HG03139 (cell line): ENCODE results near the gene STMP1.

Experiments
- ATAC-seq: cut with Tn5 transposase; IDR thresholded peaks from one replicate; pipeline ENCODE4 v1.9.1; 2021; ENCODE audit not compliant: unreplicated experiment

The STMP1 gene

DNA sequence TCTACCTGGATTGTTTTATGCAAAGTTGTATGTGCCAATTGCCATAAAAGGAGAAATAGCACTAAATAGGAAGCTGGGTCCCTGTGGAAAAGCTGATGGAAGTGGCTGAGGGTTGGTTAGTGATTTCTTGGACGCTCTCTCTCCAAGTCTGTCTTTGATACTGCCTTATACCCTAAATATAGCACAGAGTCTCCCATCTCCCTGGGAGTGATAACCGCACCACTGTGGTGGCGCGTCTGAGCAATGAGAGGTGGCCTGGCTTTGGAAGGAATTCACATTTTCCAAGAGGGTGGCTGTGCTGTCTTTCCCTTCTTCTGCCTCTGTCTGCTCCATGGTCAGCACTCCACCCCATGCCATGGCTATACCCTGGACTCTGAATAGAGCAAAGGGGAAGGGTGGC, 31.2 kb downstream of the STMP1 start:
- no peak for ATAC-seq

GRCh38 chr7:135697276-135698049, 35.1 kb downstream of the STMP1 start:
- ATAC-seq, result no peak

DNA sequence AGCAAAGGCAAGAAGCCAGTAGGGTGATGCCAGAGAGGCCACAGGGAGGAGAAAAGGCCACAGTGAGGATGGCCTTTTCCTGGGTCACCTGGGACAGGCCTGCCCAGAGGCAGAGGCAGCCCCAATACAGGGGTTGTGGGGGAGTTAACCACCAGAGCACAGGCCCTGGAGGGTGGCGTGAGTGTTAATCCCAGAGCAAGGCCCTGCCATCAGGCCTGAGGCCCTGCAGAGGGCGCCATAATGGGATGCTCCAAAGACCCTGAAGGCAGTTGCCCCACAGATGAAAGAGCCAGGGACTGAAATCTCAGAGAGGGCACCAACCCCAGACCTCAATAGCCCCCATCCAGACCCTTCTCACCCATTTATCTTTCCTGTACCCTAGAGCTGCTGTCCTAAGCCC, 41.8 kb downstream of the STMP1 start:
- no peak for ATAC-seq

GRCh38 chr7:135704698-135705097, 42.4 kb downstream of the STMP1 start:
- ATAC-seq, result no peak

GRCh38 chr7:135706038-135706742, 43.9 kb downstream of the STMP1 start:
- ATAC-seq, result no peak

- no peak for ATAC-seq
These were observed 44.7 kb downstream of the STMP1 start for GRCh38 chr7:135706858-135707569.

- no peak for ATAC-seq
These were observed 45.3 kb downstream of the STMP1 start for GRCh38 chr7:135707570-135707966.

DNA sequence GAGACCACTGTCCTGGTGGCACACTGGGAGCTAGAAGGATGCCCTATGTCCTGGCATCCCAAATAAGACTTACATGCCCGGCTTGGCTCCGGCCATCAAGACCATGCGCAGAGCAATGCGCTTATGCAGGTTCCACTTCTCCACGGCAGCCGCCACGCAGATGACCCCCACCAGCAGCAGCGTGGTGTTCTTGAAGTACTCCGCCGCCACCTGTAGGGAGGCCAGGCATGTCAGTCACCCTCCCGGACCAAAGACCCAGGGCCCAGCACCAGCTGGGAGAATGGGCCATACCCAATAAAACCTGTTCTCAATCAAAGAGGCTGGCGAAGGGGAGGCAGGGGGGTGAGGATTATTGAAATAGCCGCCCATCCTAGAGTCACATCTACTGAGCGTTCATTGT, 45.7 kb downstream of the STMP1 start:
- ATAC-seq, result no peak

- ATAC-seq, result no peak
These were observed 47.2 kb downstream of the STMP1 start for GRCh38 chr7:135709508-135709907.

DNA sequence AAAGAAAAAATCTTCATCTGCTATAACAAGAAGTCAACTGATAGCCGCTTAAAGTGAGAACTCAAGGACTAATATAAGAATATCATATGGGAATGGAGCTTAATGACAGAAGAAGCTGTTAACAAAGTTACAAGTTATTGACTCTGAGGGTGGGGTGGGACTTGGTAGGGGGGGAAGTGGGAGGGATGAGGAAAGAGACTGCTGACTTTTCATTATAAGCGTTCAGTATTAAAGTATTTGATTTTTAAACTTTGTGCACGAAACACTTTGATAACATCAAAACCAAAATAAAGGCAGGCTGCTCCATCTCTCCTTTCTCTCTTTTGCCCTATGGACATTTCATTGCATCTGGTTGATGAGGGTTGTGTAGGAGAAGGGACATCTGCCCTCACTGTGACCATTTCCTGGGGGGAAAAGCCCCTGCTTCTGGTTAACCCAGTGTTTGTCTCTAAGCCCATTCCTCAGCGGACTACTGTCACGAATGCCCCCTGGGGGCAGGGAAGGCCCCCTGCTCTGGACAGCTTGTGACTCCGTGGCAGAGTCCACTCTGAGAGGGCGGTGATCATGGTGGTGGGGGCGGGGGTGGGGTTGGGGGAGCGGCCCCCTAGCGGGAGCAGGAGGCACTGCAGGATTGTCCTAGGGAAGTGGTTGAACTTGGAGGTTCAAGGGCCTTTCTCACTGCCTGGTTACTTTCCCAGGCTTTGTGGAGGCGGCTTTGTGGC, 48.3 kb downstream of the STMP1 start:
- ATAC-seq, result no peak

GRCh38 chr7:135711139-135711469, 48.8 kb downstream of the STMP1 start:
- no peak for ATAC-seq

GRCh38 chr7:135712182-135712782, 50.0 kb downstream of the STMP1 start:
- no peak for ATAC-seq

DNA sequence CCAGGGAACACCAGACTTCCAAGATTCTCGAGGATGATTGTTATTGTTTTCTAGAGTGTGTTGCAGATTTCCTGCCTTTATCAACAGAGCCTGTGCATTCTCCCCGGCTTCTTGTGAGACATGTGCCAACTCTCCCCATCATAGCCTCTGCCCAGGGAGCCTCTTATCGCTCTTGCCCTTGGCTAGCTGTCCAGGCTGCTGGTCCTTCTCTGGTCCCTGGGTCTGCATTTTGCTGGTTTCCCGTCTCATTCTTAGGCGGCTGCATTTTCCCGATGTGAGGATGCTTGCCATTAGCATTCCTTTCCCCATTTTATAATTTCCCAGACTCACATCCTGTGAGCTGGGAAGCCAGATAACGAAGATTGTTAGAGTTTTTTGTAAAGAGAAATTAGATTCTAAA, 50.5 kb downstream of the STMP1 start:
- no peak for ATAC-seq

DNA sequence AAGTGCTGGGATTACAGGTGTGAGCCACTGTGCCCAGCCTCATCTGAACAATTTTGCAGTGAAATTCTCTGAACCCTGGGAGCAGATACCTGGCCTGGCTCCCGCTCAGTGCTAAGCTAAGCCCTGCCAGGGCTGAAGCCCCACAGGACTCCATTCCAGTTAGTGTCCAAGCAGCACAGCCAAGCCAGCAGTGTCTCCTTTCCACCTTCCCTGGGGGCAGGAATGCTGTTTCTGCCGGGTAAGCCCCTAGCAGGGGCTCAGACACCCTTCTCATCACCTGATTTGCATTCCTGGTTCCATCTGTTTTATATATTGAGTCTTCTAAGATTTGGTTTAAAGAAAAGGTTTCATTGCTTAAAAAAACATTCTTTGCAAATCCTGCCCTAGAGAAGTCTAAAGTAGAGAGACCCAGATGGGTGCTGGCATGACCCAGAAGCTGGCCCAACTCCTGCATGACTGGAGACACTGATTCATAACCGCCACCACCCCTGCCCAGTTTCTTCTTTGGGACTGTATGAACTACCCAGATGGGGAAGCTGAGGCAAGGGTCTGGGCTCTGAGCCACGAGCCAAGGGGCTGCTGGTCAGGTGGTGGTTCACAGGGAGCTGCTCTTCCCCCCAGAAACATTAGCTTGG, 51.6 kb downstream of the STMP1 start:
- no peak for ATAC-seq

- no peak for ATAC-seq
These were observed 52.3 kb downstream of the STMP1 start for GRCh38 chr7:135714534-135715009.

DNA sequence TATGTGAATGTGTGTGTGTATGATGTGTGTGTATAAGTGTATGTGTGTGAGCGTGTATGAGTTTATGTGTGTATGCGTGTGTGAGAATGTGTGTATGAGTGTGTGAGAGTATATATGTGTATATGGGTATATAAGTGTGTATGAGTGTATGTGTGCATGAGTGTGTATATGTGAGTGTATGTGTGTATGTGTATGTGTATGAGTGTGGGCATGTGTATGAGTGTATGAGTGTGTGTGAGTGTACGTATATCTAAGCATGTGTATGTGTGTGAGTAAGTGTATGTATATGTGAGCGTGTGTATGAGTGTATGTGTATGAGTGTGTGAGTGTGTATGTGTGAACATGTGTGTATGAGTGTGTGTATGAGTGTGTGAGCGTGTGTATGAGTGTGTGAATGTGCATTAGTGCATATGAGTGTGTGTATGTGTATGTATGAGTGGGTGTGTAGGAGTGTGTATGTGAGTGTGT, 52.8 kb downstream of the STMP1 start:
- no peak for ATAC-seq

GRCh38 chr7:135715673-135716072, 53.4 kb downstream of the STMP1 start:
- ATAC-seq, result no peak

GRCh38 chr7:135716677-135717238, 54.4 kb downstream of the STMP1 start:
- no peak for ATAC-seq

- ATAC-seq, result no peak
These were observed 55.4 kb downstream of the STMP1 start for GRCh38 chr7:135717693-135718092.

GRCh38 chr7:135718219-135718618, 55.9 kb downstream of the STMP1 start:
- no peak for ATAC-seq
